Calu3 (cell line): ENCODE results near the gene MAD1L1. TPM values are rescaled to one million over a fixed set of nuclear protein-coding genes. Genes with fewer than 3 reads are reported as not detected.

ENCODE experiments used
- BruUV-seq: library from RNA; stranded (reverse); fragments of 400-500 nt; replicated peaks from 2 replicates; lab custom pipeline; 2021; lab: Mats Ljungman, UMichigan
- CTCF ChIA-PET: fragments of 300-600 bp; sonication (Branson Sonifier 250); formaldehyde crosslinking; loops from one replicate; lab custom pipeline; 2022; ENCODE audit warnings: antibody characterized with exemption; lab: Charles Lee
- DNase-seq: peaks from one replicate; pipeline ENCODE4 v3.0.0; 2022
- H3K27ac Mint-ChIP-seq: one replicate; pipeline ENCODE4 v1.8.0; 2022; ENCODE audit warnings: mixed read lengths; ENCODE audit not compliant: unreplicated experiment
- H3K27me3 Mint-ChIP-seq: one replicate; pipeline ENCODE4 v1.8.0; 2022; ENCODE audit warnings: mixed read lengths; ENCODE audit not compliant: unreplicated experiment
- H3K36me3 Mint-ChIP-seq: one replicate; pipeline ENCODE4 v1.8.0; 2022; ENCODE audit warnings: mild to moderate bottlenecking, moderate library complexity, mixed read lengths; ENCODE audit not compliant: insufficient read depth, unreplicated experiment
- H3K4me1 Mint-ChIP-seq: one replicate; pipeline ENCODE4 v1.8.0; 2022; ENCODE audit warnings: mild to moderate bottlenecking, low read depth, mixed read lengths; ENCODE audit not compliant: unreplicated experiment
- H3K4me3 Mint-ChIP-seq: one replicate; pipeline ENCODE4 v1.8.0; 2022; ENCODE audit warnings: mild to moderate bottlenecking, low read depth, moderate library complexity, mixed read lengths; ENCODE audit not compliant: unreplicated experiment
- H3K9me3 Mint-ChIP-seq: one replicate; pipeline ENCODE4 v1.8.0; 2022; ENCODE audit warnings: low read depth, mixed read lengths; ENCODE audit not compliant: unreplicated experiment
- intact Hi-C: fragments of 100-400 bp; cut with micrococcal nuclease; formaldehyde crosslinking; loops from one replicate; pipeline ENCODE4 v1.10.0; 2022; ENCODE audit not compliant: unreplicated experiment
- total RNA-seq: library from RNA; stranded (reverse); gene quantifications from 2 replicates; pipeline ENCODE4 v1.2.3, GENCODE V29; 2022
- TF ChIP-seq, protein P1 (sequence below): fragments of 200-600 bp; IDR thresholded peaks from one replicate; pipeline ENCODE4 v1.8.0; 2022; ENCODE audit warnings: antibody characterized with exemption; ENCODE audit not compliant: unreplicated experiment

The MAD1L1 gene
- total RNA-seq, 1 experiment from 2014 or later = 86.0 TPM

- Mint-ChIP-seq H3K27ac (no peak overlapping the region), H3K4me3 (no peak overlapping the region), H3K27me3 (no peaks in the 10 kb centered on the region), H3K36me3 (peaks cover 2% of the 10 kb centered on the region), H3K4me1 (no peaks in the 10 kb centered on the region), H3K9me3 (no peaks in the 10 kb centered on the region)
- BruUV-seq = no TSS peak
- TF ChIP-seq, protein P1, sequence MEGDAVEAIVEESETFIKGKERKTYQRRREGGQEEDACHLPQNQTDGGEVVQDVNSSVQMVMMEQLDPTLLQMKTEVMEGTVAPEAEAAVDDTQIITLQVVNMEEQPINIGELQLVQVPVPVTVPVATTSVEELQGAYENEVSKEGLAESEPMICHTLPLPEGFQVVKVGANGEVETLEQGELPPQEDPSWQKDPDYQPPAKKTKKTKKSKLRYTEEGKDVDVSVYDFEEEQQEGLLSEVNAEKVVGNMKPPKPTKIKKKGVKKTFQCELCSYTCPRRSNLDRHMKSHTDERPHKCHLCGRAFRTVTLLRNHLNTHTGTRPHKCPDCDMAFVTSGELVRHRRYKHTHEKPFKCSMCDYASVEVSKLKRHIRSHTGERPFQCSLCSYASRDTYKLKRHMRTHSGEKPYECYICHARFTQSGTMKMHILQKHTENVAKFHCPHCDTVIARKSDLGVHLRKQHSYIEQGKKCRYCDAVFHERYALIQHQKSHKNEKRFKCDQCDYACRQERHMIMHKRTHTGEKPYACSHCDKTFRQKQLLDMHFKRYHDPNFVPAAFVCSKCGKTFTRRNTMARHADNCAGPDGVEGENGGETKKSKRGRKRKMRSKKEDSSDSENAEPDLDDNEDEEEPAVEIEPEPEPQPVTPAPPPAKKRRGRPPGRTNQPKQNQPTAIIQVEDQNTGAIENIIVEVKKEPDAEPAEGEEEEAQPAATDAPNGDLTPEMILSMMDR = no peak
- intact Hi-C loops = no loop called here
- DNase-seq = no peak
- CTCF ChIA-PET = no interaction called here
Observed at GRCh38 chr7:2101630-2102374, 130.9 kb downstream of the MAD1L1 start.

DNA sequence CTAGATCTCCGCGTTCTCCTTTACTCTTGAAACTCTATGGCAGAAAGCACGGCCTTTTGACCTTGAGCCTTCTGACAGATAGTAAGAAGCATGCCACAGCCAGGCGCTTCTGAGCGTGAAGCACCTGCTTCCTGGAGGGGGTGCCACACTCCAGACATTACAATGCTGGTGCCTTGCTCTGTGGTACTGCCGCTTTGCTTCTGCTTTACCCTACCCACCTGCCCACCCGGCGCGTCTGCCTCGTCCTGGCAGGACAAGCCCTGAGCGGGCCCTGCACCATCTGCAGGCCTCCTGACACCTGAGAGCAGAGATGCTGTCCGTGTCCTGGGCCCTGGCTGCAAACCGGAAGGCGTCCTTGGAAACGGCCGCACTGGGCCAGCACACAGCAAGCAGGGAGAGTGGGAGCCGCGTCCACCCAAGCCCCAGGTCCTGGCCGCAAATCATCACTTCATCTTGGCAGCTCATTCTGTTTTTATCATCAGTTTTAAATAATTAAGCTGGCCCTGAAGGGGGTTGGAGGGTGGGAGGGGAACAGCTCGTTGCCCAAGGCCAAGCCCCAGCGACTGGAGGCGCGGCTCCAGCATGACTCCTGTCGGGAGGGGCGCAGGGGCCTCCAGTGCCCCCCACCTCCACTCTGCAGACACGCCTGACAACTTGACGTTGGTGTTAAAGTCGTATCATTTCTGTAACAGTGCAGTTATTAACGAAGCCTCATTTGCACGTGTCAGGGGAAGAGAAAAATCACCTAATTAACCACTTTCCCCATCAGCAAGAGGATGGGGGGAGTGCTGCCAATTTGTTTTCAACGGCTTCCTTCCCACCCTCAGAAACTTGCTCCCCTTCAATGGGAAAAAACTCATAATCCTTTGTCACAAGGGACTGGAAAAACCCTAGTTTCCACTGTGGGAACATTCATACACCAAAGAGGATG lies 132.2 kb downstream of the MAD1L1 start:
- Mint-ChIP-seq H3K27me3 (no peaks in the 10 kb centered on the region), H3K9me3 (no peaks in the 10 kb centered on the region), H3K4me1 (no peaks in the 10 kb centered on the region), H3K36me3 (no peaks in the 10 kb centered on the region), H3K27ac (no peak overlapping the region), H3K4me3 (no peak overlapping the region)
- CTCF ChIA-PET = no interaction called here
- no TSS peak for BruUV-seq
- TF ChIP-seq, protein P1 = no peak
- DNase-seq = no peak
- intact Hi-C loops = no loop called here

DNA sequence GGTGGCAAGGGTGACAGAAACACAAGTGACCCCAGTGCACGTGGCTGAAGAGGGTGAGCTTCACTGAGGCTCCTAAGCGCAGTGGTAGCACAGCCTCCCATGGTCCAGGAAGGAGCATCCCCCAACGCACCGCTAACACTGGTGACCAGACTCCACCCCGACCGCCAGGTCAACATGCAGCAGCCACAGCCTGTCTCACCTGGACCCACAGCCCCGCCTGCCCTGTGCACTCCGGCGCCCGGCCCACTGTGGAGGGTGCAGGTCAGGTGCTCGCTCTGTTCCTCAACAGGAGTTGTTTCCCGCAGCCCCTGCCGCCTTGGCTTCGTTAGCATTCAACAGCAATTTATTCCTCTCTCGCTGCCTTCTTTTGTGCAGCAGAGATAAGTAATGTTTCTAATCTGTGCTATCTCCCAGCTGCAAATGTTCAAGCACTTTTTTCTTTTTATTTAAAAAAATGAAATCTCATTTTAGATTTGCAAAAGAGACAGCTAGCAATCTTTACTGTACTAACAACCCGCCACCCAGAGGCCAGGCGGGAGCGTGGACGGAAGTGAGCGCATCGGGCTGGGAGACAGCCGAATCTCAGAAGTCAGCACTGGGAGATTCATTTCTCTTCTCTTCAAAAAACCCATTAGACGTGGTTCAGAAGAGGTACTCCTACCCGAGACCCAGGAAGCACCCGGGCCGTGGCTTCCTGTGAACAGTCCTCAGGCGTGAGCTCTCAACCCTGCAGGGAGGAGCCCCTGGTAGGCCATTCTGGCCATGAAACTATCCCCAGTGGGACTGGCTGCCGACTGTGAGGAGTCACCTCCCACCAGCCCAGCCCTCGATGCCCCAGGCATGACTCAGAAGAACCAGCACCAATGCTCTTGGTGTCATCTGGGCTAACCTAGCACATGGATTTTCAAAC lies 133.4 kb downstream of the MAD1L1 start:
- CTCF ChIA-PET = interaction anchor here (0.8 kb wide), 1 partner anchor 14 kb away, joined by 3 read pairs; no protein-coding TSS in a partner anchor
- intact Hi-C loops = no loop called here
- BruUV-seq = no TSS peak

More for the DNA sequence above, 133.4 kb downstream of the MAD1L1 start:
- Mint-ChIP-seq H3K4me3 (no peak overlapping the region), H3K36me3 (no peaks in the 10 kb centered on the region), H3K27ac (no peak overlapping the region), H3K27me3 (no peaks in the 10 kb centered on the region), H3K4me1 (no peaks in the 10 kb centered on the region), H3K9me3 (no peaks in the 10 kb centered on the region)
- DNase-seq = no peak
- TF ChIP-seq, protein P1 = no peak
